H9 (cell line): ENCODE data around the gene RALGAPA1. TPM values are rescaled to one million over a fixed set of nuclear protein-coding genes. Genes with fewer than 3 reads are reported as not detected.

Experiments used
- DNase-seq: peaks from one replicate; pipeline ENCODE4 v3.0.0-alpha.2; 2017
- H2AFZ ChIP-seq: one replicate; pipeline ENCODE4 v1.6.1; 2013; ENCODE audit warnings: mild to moderate bottlenecking, low read length, control low read depth, moderate library complexity
- H2AK5ac ChIP-seq: 2 replicates; pipeline ENCODE4 v1.6.1; 2013; ENCODE audit warnings: low read length, control low read depth, mixed read lengths; ENCODE audit not compliant: insufficient read length
- H2BK120ac ChIP-seq: one replicate; pipeline ENCODE4 v1.6.1; 2013; ENCODE audit warnings: low read depth, mild to moderate bottlenecking, low read length, control low read depth, inconsistent platforms; ENCODE audit not compliant: poor library complexity, severe bottlenecking
- H2BK12ac ChIP-seq: 2 replicates; pipeline ENCODE4 v1.6.1; 2013; ENCODE audit warnings: low read length, control low read depth, mixed read lengths, low read depth; ENCODE audit not compliant: insufficient read length
- H2BK15ac ChIP-seq: 2 replicates; pipeline ENCODE4 v1.6.1; 2013; ENCODE audit warnings: low read depth, low read length, control low read depth
- H2BK20ac ChIP-seq: one replicate; pipeline ENCODE4 v1.6.1; 2013; ENCODE audit warnings: low read depth, mild to moderate bottlenecking, low read length, control low read depth, inconsistent platforms; ENCODE audit not compliant: poor library complexity, severe bottlenecking
- H2BK5ac ChIP-seq: 2 replicates; pipeline ENCODE4 v1.6.1; 2013; ENCODE audit warnings: low read length, control low read depth, mixed read lengths; ENCODE audit not compliant: insufficient read length
- H3K14ac ChIP-seq: 2 replicates; pipeline ENCODE4 v1.6.1; 2013; ENCODE audit warnings: low read length, control low read depth; ENCODE audit not compliant: insufficient read depth
- H3K18ac ChIP-seq: 2 replicates; pipeline ENCODE4 v1.6.1; 2013; ENCODE audit warnings: low read depth, mild to moderate bottlenecking, mixed read lengths, low read length, control low read depth; ENCODE audit not compliant: insufficient read length
- H3K23ac ChIP-seq: 2 replicates; pipeline ENCODE4 v1.6.1; 2013; ENCODE audit warnings: low read length, control low read depth, mixed read lengths, low read depth; ENCODE audit not compliant: insufficient read length
- H3K23me2 ChIP-seq: 2 replicates; pipeline ENCODE4 v1.6.1; 2013; ENCODE audit warnings: low read depth, mild to moderate bottlenecking, mixed read lengths, low read length, control low read depth; ENCODE audit not compliant: insufficient read length, poor library complexity, severe bottlenecking
- H3K27ac ChIP-seq: 2 replicates; pipeline ENCODE4 v1.5.1; 2013; ENCODE audit warnings: low read length, control low read depth, mixed read lengths, low read depth; ENCODE audit not compliant: insufficient read length
- H3K27me3 ChIP-seq: 2 replicates; pipeline ENCODE4 v1.6.1; 2013; ENCODE audit warnings: low read length, control low read depth, inconsistent platforms; ENCODE audit not compliant: insufficient read depth
- H3K4ac ChIP-seq: 2 replicates; pipeline ENCODE4 v1.6.1; 2013; ENCODE audit warnings: low read depth, mild to moderate bottlenecking, control low read depth, inconsistent platforms, low read length, moderate library complexity
- H3K4me1 ChIP-seq: 2 replicates; pipeline ENCODE4 v1.6.1; 2013; ENCODE audit warnings: low read length, control low read depth, inconsistent platforms; ENCODE audit not compliant: insufficient read depth
- H3K4me2 ChIP-seq: 2 replicates; pipeline ENCODE4 v1.6.1; 2013; ENCODE audit warnings: low read length, control low read depth, mixed read lengths; ENCODE audit not compliant: insufficient read length, insufficient read depth
- H3K56ac ChIP-seq: 2 replicates; pipeline ENCODE4 v1.6.1; 2013; ENCODE audit warnings: low read depth, mild to moderate bottlenecking, mixed read lengths, low read length, control low read depth; ENCODE audit not compliant: insufficient read length
- H3K79me1 ChIP-seq: 2 replicates; pipeline ENCODE4 v1.6.1; 2013; ENCODE audit warnings: low read depth, mild to moderate bottlenecking, moderate library complexity, low read length, control low read depth, inconsistent platforms; ENCODE audit not compliant: insufficient read depth, poor library complexity, severe bottlenecking
- H3K79me2 ChIP-seq: 2 replicates; pipeline ENCODE4 v1.6.1; 2013; ENCODE audit warnings: low read length, control low read depth, inconsistent platforms; ENCODE audit not compliant: insufficient read depth
- H3K9ac ChIP-seq: 2 replicates; pipeline ENCODE4 v1.6.1; 2013; ENCODE audit warnings: low read length, control low read depth, mixed read lengths; ENCODE audit not compliant: insufficient read length; ENCODE audit errors: extremely low read depth
- H3K9me3 ChIP-seq: one replicate; pipeline ENCODE4 v1.6.1; 2013; ENCODE audit warnings: low read depth, low read length, inconsistent platforms; ENCODE audit not compliant: control insufficient read depth
- H3T11ph ChIP-seq: one replicate; pipeline ENCODE4 v1.6.1; 2013; ENCODE audit warnings: mild to moderate bottlenecking, low read length, control low read depth, inconsistent platforms
- H4K20me1 ChIP-seq: one replicate; pipeline ENCODE4 v1.6.1; 2013; ENCODE audit not compliant: control insufficient read depth, insufficient read length, insufficient read depth
- H4K5ac ChIP-seq: 2 replicates; pipeline ENCODE4 v1.6.1; 2013; ENCODE audit warnings: low read depth, mild to moderate bottlenecking, mixed read lengths, low read length, control low read depth; ENCODE audit not compliant: insufficient read length
- H4K8ac ChIP-seq: replicated peaks from 2 replicates; pipeline ENCODE4 v1.6.1; 2013; ENCODE audit warnings: low read length, control low read depth, mixed read lengths, low read depth; ENCODE audit not compliant: insufficient read length
- H4K91ac ChIP-seq: 2 replicates; pipeline ENCODE4 v1.6.1; 2013; ENCODE audit warnings: low read depth, mild to moderate bottlenecking, moderate library complexity, mixed read lengths, low read length, control low read depth; ENCODE audit not compliant: insufficient read length
- H3K27ac Mint-ChIP-seq, 3 experiments: 2 replicates in 2 of 3; 3 replicates in 1 of 3; pipeline ENCODE4 v1.8.0; 2020 to 2021; ENCODE audit warnings: mixed read lengths in 3 of 3, mild to moderate bottlenecking in 1 of 3, moderate library complexity in 1 of 3
- H3K27me3 Mint-ChIP-seq: 2 replicates; pipeline ENCODE4 v1.8.0; 2021; ENCODE audit warnings: low read depth, mild to moderate bottlenecking, moderate library complexity, mixed read lengths
- H3K36me3 Mint-ChIP-seq, 3 experiments: 2 replicates in 2 of 3; 3 replicates in 1 of 3; pipeline ENCODE4 v1.8.0; 2020 to 2021; ENCODE audit warnings: low read depth in 3 of 3, mixed read lengths in 3 of 3; ENCODE audit not compliant: insufficient read depth in 1 of 3
- H3K4me1 Mint-ChIP-seq, 2 experiments: 2 replicates each; pipeline ENCODE4 v1.8.0; 2020; ENCODE audit warnings: mixed read lengths in 2 of 2
- H3K4me3 Mint-ChIP-seq, 2 experiments: 2 replicates in 1 of 2; 3 replicates in 1 of 2; pipeline ENCODE4 v1.8.0; 2020 to 2021; ENCODE audit warnings: mild to moderate bottlenecking in 2 of 2, mixed read lengths in 2 of 2, moderate library complexity in 1 of 2
- H3K9me3 Mint-ChIP-seq, 2 experiments: 2 replicates in 1 of 2; 3 replicates in 1 of 2; pipeline ENCODE4 v1.8.0; 2020; ENCODE audit warnings: mild to moderate bottlenecking in 2 of 2, mixed read lengths in 2 of 2, moderate library complexity in 1 of 2
- WGBS: extraction: QIAGEN DNeasy Blood & Tissue Kit; methylation state at CpG from one replicate; pipeline ENCODE4 v1.1.7; 2013; ENCODE audit warnings: missing lambda C conversion rate, low lambda C conversion rate, mixed read lengths; ENCODE audit not compliant: insufficient read length; ENCODE audit errors: extremely low coverage; 5-methylcytosine and 5-hydroxymethylcytosine counted together
- total RNA-seq: library from RNA; stranded (reverse); gene quantifications from 2 replicates; pipeline ENCODE4 v1.2.1, GENCODE V29; 2021
- TF ChIP-seq, protein P1 (sequence below): fragments of 200-600 bp; sonication (generic); conservative IDR thresholded peaks from 3 replicates; pipeline ENCODE4 v1.8.0; 2021; ENCODE audit warnings: antibody characterized with exemption, mild to moderate bottlenecking

The RALGAPA1 gene
- total RNA-seq, 1 experiment from 2014 or later, result 29.8 TPM

DNA sequence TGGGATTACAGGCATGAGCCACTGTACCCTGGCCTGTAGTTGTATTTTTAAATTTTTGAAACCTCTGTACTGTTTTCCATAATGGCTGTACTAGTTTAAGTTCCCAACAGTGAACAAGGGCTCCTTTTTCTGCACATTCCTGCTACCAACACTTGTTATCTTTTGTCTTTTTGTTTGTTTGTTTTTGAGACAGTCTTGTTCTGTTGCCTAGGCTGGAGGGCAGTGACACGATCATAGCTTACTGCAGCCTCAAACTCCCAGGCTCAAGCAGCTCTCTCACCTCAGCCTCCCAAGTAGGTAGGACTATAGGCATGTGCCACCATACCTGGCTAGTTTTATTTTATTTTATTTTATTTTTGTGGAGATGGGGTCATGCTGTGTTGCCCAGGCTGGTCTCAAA lies 40.0 kb upstream of the RALGAPA1 start:
- peaks cover 26 to 44% (median 42%) of the 10 kb centered on the region in 3 experiments; a peak in 6 of 7 replicates for H3K36me3 Mint-ChIP-seq
- Histone ChIP-seq H2BK12ac (no peak overlapping the region), H3K23ac (no peak overlapping the region), H3T11ph (no peak overlapping the region), H3K4me2 (no peak overlapping the region), H2AFZ (no peak overlapping the region), H3K4ac (no peak overlapping the region), H3K18ac (no peak overlapping the region), H3K56ac (no peak overlapping the region), H2BK120ac (no peak overlapping the region), H4K91ac (no peak overlapping the region), H4K20me1 (no peaks in the 10 kb centered on the region), H3K23me2 (no peaks in the 10 kb centered on the region), H2BK5ac (no peak overlapping the region), H3K9ac (no peak overlapping the region), H2AK5ac (no peak overlapping the region), H4K5ac (no peak overlapping the region), H3K79me2 (no peaks in the 10 kb centered on the region), H3K4me1 (no peaks in the 10 kb centered on the region), H3K9me3 (no peaks in the 10 kb centered on the region), H2BK15ac (no peak overlapping the region), H3K14ac (no peak overlapping the region), H3K27me3 (no peaks in the 10 kb centered on the region), H3K27ac (no peak overlapping the region), H3K79me1 (no peaks in the 10 kb centered on the region), H4K8ac (no peak overlapping the region), H2BK20ac (no peak overlapping the region)
- no peak overlapping the region; a peak in 1 of 7 replicates for H3K27ac Mint-ChIP-seq
- TF ChIP-seq, protein P1, sequence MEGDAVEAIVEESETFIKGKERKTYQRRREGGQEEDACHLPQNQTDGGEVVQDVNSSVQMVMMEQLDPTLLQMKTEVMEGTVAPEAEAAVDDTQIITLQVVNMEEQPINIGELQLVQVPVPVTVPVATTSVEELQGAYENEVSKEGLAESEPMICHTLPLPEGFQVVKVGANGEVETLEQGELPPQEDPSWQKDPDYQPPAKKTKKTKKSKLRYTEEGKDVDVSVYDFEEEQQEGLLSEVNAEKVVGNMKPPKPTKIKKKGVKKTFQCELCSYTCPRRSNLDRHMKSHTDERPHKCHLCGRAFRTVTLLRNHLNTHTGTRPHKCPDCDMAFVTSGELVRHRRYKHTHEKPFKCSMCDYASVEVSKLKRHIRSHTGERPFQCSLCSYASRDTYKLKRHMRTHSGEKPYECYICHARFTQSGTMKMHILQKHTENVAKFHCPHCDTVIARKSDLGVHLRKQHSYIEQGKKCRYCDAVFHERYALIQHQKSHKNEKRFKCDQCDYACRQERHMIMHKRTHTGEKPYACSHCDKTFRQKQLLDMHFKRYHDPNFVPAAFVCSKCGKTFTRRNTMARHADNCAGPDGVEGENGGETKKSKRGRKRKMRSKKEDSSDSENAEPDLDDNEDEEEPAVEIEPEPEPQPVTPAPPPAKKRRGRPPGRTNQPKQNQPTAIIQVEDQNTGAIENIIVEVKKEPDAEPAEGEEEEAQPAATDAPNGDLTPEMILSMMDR, result no peak
- H3K27me3 Mint-ChIP-seq, result no peaks in the 10 kb centered on the region
- H3K9me3 Mint-ChIP-seq, result peaks cover 0 to 4% of the 10 kb centered on the region in 2 experiments; a peak in 2 of 5 replicates
- H3K4me3 Mint-ChIP-seq, result no peak overlapping the region
- DNase-seq, result no peak
- no CpG with 5 or more reads among the region's 1 CpG for WGBS
- no peaks in the 10 kb centered on the region for H3K4me1 Mint-ChIP-seq
